ENCODE results near the gene RNFT2.

RNFT2 gene

GRCh38 chr12:116804051-116804450 is 65.9 kb downstream of the RNFT2 start:
- ChIA-PET POLR2A (no interaction called here), CTCF (no interaction called here)
- peaks cover 0 to 3% of the 10 kb centered on the region in 2 experiments; a peak in 2 of 3 replicates for H3K36me3 ChIP-seq (ENCODE audit: control insufficient read depth in 2 of 2, insufficient read depth in 1 of 2, low read length in 2 of 2)
- no peak overlapping the region for H3K27ac ChIP-seq (ENCODE audit: extremely low read depth, low read depth, low read length)
- H3K4me1 ChIP-seq (ENCODE audit: control insufficient read depth, insufficient read depth, low read length) = no peaks in the 10 kb centered on the region
- H3K9me3 ChIP-seq (ENCODE audit: control insufficient read depth, insufficient read depth, low read depth, low read length) = no peaks in the 10 kb centered on the region
- TF ChIP-seq ZNF701 (tag by site-specific recombination; IDR thresholded peaks at IDR 0.05) = no peak
- TF ChIP-seq ZBTB7A (tag by site-specific recombination; IDR thresholded peaks at IDR 0.05; ENCODE audit: low read depth) = no peak
- TF ChIP-seq ZNF16 (tag by site-specific recombination; IDR thresholded peaks at IDR 0.05; ENCODE audit: low read depth) = no peak
- no peak overlapping the region for H3K4me3 ChIP-seq (ENCODE audit: low read depth, low read length)

DNA sequence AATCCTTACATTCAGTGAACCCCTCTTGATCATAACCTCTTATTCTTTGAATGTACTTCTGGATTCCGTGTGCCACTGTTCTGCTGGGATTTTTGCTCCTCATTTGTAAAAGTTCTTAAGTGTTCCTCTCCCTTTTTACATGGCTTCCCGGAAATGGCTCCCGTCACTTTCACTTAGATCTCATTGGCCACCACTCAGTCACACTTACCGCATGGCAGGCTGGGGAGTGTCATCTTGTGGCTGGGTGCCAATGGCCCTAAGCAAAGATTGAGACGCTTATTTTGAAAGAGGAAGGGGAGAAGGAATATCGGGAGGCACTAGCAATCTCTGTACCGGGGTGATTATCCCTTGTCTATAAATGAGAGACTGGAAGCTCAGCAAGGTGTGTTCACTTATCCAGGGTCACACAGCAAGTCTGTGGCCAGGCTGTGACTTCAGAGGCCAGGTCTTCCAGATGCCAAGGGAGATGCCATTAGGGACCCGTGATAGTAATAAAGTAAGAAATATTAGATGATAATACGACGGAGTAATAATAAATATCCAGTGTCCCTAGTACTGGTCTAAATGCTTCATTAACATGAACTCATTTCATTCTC is 68.8 kb downstream of the RNFT2 start:
- Histone ChIP-seq H3K27ac (ENCODE audit: extremely low read depth, low read depth, low read length) (no peak overlapping the region), H3K4me1 (ENCODE audit: control insufficient read depth, insufficient read depth, low read length) (no peaks in the 10 kb centered on the region), H3K9me3 (ENCODE audit: control insufficient read depth, insufficient read depth, low read depth, low read length) (no peaks in the 10 kb centered on the region), H3K4me3 (ENCODE audit: low read depth, low read length) (no peak overlapping the region), H3K36me3 (ENCODE audit: control insufficient read depth in 2 of 2, insufficient read depth in 1 of 2, low read length in 2 of 2) (peaks cover 0 to 3% of the 10 kb centered on the region in 2 experiments; a peak in 2 of 3 replicates)
- ChIA-PET CTCF (interaction anchor here (0.6 to 1.6 kb wide), 4 partner anchors 56 to 506 kb away, joined by 3 to 5 read pairs (median 4); no protein-coding TSS in a partner anchor), POLR2A (no interaction called here)
- TF ChIP-seq, protein P1, sequence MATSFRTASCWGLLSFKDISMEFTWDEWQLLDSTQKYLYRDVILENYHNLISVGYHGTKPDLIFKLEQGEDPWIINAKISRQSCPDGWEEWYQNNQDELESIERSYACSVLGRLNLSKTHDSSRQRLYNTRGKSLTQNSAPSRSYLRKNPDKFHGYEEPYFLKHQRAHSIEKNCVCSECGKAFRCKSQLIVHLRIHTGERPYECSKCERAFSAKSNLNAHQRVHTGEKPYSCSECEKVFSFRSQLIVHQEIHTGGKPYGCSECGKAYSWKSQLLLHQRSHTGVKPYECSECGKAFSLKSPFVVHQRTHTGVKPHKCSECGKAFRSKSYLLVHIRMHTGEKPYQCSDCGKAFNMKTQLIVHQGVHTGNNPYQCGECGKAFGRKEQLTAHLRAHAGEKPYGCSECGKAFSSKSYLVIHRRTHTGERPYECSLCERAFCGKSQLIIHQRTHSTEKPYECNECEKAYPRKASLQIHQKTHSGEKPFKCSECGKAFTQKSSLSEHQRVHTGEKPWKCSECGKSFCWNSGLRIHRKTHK (tag by site-specific recombination; IDR thresholded peaks at IDR 0.05) = no peak
- peak; percentile 35; the same call in 1 of the 2 replicates for TF ChIP-seq ZNF768 (tag by site-specific recombination; IDR thresholded peaks at IDR 0.05)
- no peak for TF ChIP-seq ZNF274 (IDR thresholded peaks at IDR 0.05; ENCODE audit: low read length)
- TF ChIP-seq ZNF274 (tag by site-specific recombination; IDR thresholded peaks at IDR 0.05; ENCODE audit: borderline replicate concordance) = no peak

DNA sequence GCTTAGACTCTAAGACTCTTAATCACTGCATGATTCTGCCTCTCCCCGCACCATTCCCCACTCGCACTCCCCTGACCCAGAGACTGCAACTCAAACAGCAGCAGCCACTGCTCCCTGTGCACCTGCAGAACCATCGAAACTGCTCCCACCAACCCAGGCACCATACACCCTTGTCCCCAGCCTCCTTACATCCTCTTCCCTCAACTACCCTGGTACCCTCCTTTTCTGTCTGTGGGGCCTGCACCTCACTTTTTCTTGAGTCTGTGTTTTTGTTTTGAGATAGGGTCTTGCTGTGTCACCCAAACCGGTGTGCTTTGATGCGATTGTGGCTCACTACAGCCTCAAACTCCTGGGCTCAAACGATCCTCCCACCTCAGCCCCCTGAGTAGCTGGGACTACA is 69.4 kb downstream of the RNFT2 start:
- Histone ChIP-seq H3K27ac (ENCODE audit: extremely low read depth, low read depth, low read length) (no peak overlapping the region), H3K36me3 (ENCODE audit: control insufficient read depth in 2 of 2, insufficient read depth in 1 of 2, low read length in 2 of 2) (peaks cover 0 to 3% of the 10 kb centered on the region in 2 experiments; a peak in 2 of 3 replicates), H3K4me1 (ENCODE audit: control insufficient read depth, insufficient read depth, low read length) (no peaks in the 10 kb centered on the region), H3K4me3 (ENCODE audit: low read depth, low read length) (no peak overlapping the region), H3K9me3 (ENCODE audit: control insufficient read depth, insufficient read depth, low read depth, low read length) (no peaks in the 10 kb centered on the region)
- POLR2A ChIA-PET = no interaction called here
- CTCF ChIA-PET = interaction anchor here (1.6 kb wide), 1 partner anchor 55 kb away, joined by 3 read pairs; no protein-coding TSS in a partner anchor
- no peak for TF ChIP-seq ZNF335 (tag by site-specific recombination; conservative IDR thresholded peaks at IDR 0.05)
- TF ChIP-seq ZNF302 (tag by site-specific recombination; IDR thresholded peaks at IDR 0.05; ENCODE audit: low read depth) = no peak
- TF ChIP-seq ZNF394 (tag by site-specific recombination; IDR thresholded peaks at IDR 0.05; ENCODE audit: borderline replicate concordance) = no peak
- no peak for TF ChIP-seq ZNF391 (tag by site-specific recombination; IDR thresholded peaks at IDR 0.05; ENCODE audit: borderline replicate concordance, low read depth)
- no peak for TF ChIP-seq PRDM10 (tag by site-specific recombination; IDR thresholded peaks at IDR 0.05)
- TF ChIP-seq ZNF670 (tag by site-specific recombination; IDR thresholded peaks at IDR 0.05; ENCODE audit: low read depth) = no peak
- TF ChIP-seq ZNF221 (tag by site-specific recombination; IDR thresholded peaks at IDR 0.05; ENCODE audit: borderline replicate concordance) = no peak
- TF ChIP-seq, protein P2, sequence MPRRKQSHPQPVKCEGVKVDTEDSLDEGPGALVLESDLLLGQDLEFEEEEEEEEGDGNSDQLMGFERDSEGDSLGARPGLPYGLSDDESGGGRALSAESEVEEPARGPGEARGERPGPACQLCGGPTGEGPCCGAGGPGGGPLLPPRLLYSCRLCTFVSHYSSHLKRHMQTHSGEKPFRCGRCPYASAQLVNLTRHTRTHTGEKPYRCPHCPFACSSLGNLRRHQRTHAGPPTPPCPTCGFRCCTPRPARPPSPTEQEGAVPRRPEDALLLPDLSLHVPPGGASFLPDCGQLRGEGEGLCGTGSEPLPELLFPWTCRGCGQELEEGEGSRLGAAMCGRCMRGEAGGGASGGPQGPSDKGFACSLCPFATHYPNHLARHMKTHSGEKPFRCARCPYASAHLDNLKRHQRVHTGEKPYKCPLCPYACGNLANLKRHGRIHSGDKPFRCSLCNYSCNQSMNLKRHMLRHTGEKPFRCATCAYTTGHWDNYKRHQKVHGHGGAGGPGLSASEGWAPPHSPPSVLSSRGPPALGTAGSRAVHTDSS (tag by site-specific recombination; IDR thresholded peaks at IDR 0.05) = no peak
- TF ChIP-seq MZF1 (tag by site-specific recombination; IDR thresholded peaks at IDR 0.05; ENCODE audit: borderline replicate concordance) = no peak
